PC-3 (cell line): Measurements from ENCODE around the gene CCR9. TPM values are rescaled to one million over a fixed set of nuclear protein-coding genes. Genes with fewer than 3 reads are reported as not detected.

Experiments used
- ATAC-seq: fragments of 200-7000 bp; cut with Tn5 transposase; 2 replicates; pipeline ENCODE4 v1.9.1; 2020; ENCODE audit warnings: mild to moderate bottlenecking, moderate library complexity
- BruUV-seq: library from RNA; stranded (reverse); fragments of 400-500 nt; replicated peaks from 2 replicates; lab custom pipeline; 2021; lab: Mats Ljungman, UMichigan
- CTCF ChIA-PET: fragments of 300-600 bp; sonication (Branson Sonifier 250); formaldehyde crosslinking; loops from one replicate; lab custom pipeline; 2022; ENCODE audit warnings: antibody characterized with exemption; lab: Charles Lee
- POLR2A ChIA-PET: fragments of 300-600 bp; sonication (Branson Sonifier 250); formaldehyde crosslinking; loops from one replicate; lab custom pipeline; 2022; ENCODE audit warnings: antibody characterized with exemption; ENCODE audit not compliant: unreplicated experiment; lab: Charles Lee
- DNase-seq: peaks from one replicate; pipeline ENCODE4 v3.0.0-alpha.2; 2015
- H2AFZ ChIP-seq: fragments of 300-600 bp; sonication (generic); 2 replicates; pipeline ENCODE4 v1.6.0; 2016; ENCODE audit warnings: antibody characterized with exemption, low read length
- H3F3A ChIP-seq: fragments of 300-600 bp; sonication (generic); one replicate; pipeline ENCODE4 v1.6.0; 2017; ENCODE audit warnings: antibody characterized with exemption, low read length, control low read depth, mild to moderate bottlenecking; ENCODE audit not compliant: unreplicated experiment
- H3K27ac ChIP-seq: fragments of 300-600 bp; sonication (generic); 2 replicates; pipeline ENCODE4 v1.5.1; 2016; ENCODE audit warnings: mild to moderate bottlenecking, low read length
- H3K27me3 ChIP-seq: fragments of 300-600 bp; sonication (generic); 2 replicates; pipeline ENCODE4 v1.6.1; 2016; ENCODE audit warnings: low read length, mixed read lengths
- H3K36me3 ChIP-seq: fragments of 300-600 bp; sonication (generic); 2 replicates; pipeline ENCODE4 v1.6.1; 2016; ENCODE audit warnings: low read depth, mixed run types, low read length, mixed read lengths
- H3K4me1 ChIP-seq: fragments of 300-600 bp; sonication (generic); 2 replicates; pipeline ENCODE4 v1.5.1; 2016; ENCODE audit warnings: low read length; ENCODE audit not compliant: insufficient read depth
- H3K4me2 ChIP-seq: fragments of 300-600 bp; sonication (generic); 2 replicates; pipeline ENCODE4 v1.6.0; 2016; ENCODE audit warnings: low read length
- H3K4me3 ChIP-seq: fragments of 300-600 bp; sonication (generic); 2 replicates; pipeline ENCODE4 v1.5.1; 2016; ENCODE audit warnings: mild to moderate bottlenecking, low read length, mixed read lengths
- H3K79me2 ChIP-seq: fragments of 300-600 bp; sonication (generic); 2 replicates; pipeline ENCODE4 v1.6.1; 2017; ENCODE audit warnings: low read length, mixed read lengths
- H3K9ac ChIP-seq: fragments of 300-600 bp; sonication (generic); 2 replicates; pipeline ENCODE4 v1.6.0; 2016; ENCODE audit warnings: mild to moderate bottlenecking, low read length
- H3K9me2 ChIP-seq: fragments of 300-600 bp; sonication (generic); replicated peaks from 2 replicates; pipeline ENCODE4 v1.6.1; 2016; ENCODE audit warnings: mixed run types, low read length, mixed read lengths
- H3K9me3 ChIP-seq: fragments of 300-600 bp; sonication (generic); 2 replicates; pipeline ENCODE4 v1.6.1; 2016; ENCODE audit warnings: low read length, mixed read lengths
- H4K20me1 ChIP-seq: fragments of 300-600 bp; sonication (generic); 2 replicates; pipeline ENCODE4 v1.6.1; 2016; ENCODE audit warnings: low read length, mixed read lengths
- EZH2 ChIP-seq: fragments of 300-600 bp; sonication (generic); IDR thresholded peaks from one replicate; pipeline ENCODE4 v1.6.1; 2017; ENCODE audit warnings: antibody characterized with exemption, mild to moderate bottlenecking, low read length; ENCODE audit not compliant: unreplicated experiment
- EZH2phosphoT487 ChIP-seq: fragments of 300-600 bp; sonication (generic); IDR thresholded peaks from 2 replicates; pipeline ENCODE4 v1.6.1; 2018; ENCODE audit warnings: mild to moderate bottlenecking, antibody characterized with exemption, low read length, borderline replicate concordance
- intact Hi-C: fragments of 100-400 bp; cut with micrococcal nuclease; formaldehyde crosslinking; loops from 2 replicates; pipeline ENCODE4 v1.9.0; 2023
- total RNA-seq: library from RNA; depleted of rRNA; stranded (reverse); fragments of >200 nt; gene quantifications from 2 replicates; pipeline ENCODE4 v1.2.3, GENCODE V29; 2014
- TF ChIP-seq, protein P1 (sequence below): fragments of 300-600 bp; sonication (generic); conservative IDR thresholded peaks from 2 replicates; pipeline ENCODE4 v1.5.1; 2017; ENCODE audit warnings: antibody characterized with exemption, low read depth, mild to moderate bottlenecking, low read length

Gene CCR9
- total RNA-seq, 1 experiment from 2014 or later: not detected

DNA sequence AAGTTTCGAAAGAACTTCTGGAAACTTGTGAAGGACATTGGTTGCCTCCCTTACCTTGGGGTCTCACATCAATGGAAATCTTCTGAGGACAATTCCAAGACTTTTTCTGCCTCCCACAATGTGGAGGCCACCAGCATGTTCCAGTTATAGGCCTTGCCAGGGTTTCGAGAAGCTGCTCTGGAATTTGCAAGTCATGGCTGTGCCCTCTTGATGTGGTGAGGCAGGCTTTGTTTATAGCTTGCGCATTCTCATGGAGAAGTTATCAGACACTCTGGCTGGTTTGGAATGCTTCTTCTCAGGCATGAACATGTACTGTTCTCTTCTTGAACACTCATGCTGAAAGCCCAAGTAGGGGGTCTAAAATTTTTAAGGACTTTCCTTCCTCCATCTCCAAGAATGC lies 61.0 kb downstream of the CCR9 start:
- no peaks in the 10 kb centered on the region for H3K27me3 ChIP-seq
- H3K9me2 ChIP-seq: no peaks in the 10 kb centered on the region
- CTCF ChIA-PET: no interaction called here
- H3F3A ChIP-seq: no peaks in the 10 kb centered on the region
- peaks cover 30% of the 10 kb centered on the region; the same call in 1 of the 2 replicates for H3K36me3 ChIP-seq
- H3K4me2 ChIP-seq: no peak overlapping the region
- no peaks in the 10 kb centered on the region for H3K79me2 ChIP-seq
- no peak overlapping the region for H3K9ac ChIP-seq
- POLR2A ChIA-PET: no interaction called here
- H3K27ac ChIP-seq: no peak overlapping the region
- H3K4me1 ChIP-seq: peaks cover 14% of the 10 kb centered on the region
- intact Hi-C loops: loop anchor here (5.0 kb wide), 1 partner anchor 40 kb away; no protein-coding TSS in a partner anchor
- BruUV-seq: no TSS peak
- ATAC-seq (no peak), DNase-seq (no peak)
- no peak overlapping the region for H2AFZ ChIP-seq
- H3K4me3 ChIP-seq: no peak overlapping the region
- TF ChIP-seq, protein P1, sequence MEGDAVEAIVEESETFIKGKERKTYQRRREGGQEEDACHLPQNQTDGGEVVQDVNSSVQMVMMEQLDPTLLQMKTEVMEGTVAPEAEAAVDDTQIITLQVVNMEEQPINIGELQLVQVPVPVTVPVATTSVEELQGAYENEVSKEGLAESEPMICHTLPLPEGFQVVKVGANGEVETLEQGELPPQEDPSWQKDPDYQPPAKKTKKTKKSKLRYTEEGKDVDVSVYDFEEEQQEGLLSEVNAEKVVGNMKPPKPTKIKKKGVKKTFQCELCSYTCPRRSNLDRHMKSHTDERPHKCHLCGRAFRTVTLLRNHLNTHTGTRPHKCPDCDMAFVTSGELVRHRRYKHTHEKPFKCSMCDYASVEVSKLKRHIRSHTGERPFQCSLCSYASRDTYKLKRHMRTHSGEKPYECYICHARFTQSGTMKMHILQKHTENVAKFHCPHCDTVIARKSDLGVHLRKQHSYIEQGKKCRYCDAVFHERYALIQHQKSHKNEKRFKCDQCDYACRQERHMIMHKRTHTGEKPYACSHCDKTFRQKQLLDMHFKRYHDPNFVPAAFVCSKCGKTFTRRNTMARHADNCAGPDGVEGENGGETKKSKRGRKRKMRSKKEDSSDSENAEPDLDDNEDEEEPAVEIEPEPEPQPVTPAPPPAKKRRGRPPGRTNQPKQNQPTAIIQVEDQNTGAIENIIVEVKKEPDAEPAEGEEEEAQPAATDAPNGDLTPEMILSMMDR: no peak
- TF ChIP-seq EZH2 (no peak), EZH2phosphoT487 (no peak)
- no peaks in the 10 kb centered on the region for H4K20me1 ChIP-seq
- H3K9me3 ChIP-seq: no peaks in the 10 kb centered on the region

GRCh38 chr3:45948311-45948781 lies 62.0 kb downstream of the CCR9 start:
- intact Hi-C loops: loop anchor here (5.0 kb wide), 1 partner anchor 39 kb away; no protein-coding TSS in a partner anchor
- H3K4me3 ChIP-seq: no peak overlapping the region
- H4K20me1 ChIP-seq: no peaks in the 10 kb centered on the region
- no peak overlapping the region for H3K27ac ChIP-seq
- no peak overlapping the region for H2AFZ ChIP-seq
- ATAC-seq (peak; percentile 89), DNase-seq (peak; percentile 11)
- no peaks in the 10 kb centered on the region for H3K27me3 ChIP-seq
- peaks cover 14% of the 10 kb centered on the region for H3K4me1 ChIP-seq
- no peaks in the 10 kb centered on the region for H3K9me3 ChIP-seq
- CTCF ChIA-PET: no interaction called here
- no peaks in the 10 kb centered on the region for H3K79me2 ChIP-seq
- no TSS peak for BruUV-seq
- H3K4me2 ChIP-seq: no peak overlapping the region
- H3K36me3 ChIP-seq: peaks cover 30% of the 10 kb centered on the region; the same call in 1 of the 2 replicates
- no peaks in the 10 kb centered on the region for H3F3A ChIP-seq
- H3K9ac ChIP-seq: no peak overlapping the region
- POLR2A ChIA-PET: no interaction called here
- TF ChIP-seq EZH2 (no peak), EZH2phosphoT487 (no peak)
- TF ChIP-seq, protein P1: no peak
- no peaks in the 10 kb centered on the region for H3K9me2 ChIP-seq

DNA sequence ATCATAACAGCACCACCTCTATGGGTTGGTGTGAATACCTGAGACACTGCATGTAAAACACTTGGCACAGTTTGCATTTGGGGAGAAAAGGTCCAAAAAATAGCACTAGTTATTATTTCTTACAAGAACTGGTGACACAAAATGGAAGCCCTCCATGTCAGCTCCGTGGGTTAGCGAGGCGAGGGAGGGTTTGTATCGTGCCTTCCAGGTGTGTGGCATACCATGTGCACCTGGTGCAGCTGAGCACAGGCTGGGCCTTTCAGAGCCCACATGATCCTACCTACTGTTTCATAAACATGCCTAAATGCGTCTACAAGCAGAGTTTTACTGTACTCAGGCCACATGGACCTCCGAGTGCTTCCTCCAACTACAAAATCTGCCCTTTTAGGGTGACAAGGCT lies 62.5 kb downstream of the CCR9 start:
- H3K79me2 ChIP-seq: no peaks in the 10 kb centered on the region
- no peaks in the 10 kb centered on the region for H3K9me3 ChIP-seq
- ATAC-seq (no peak), DNase-seq (no peak)
- no peaks in the 10 kb centered on the region for H3K27me3 ChIP-seq
- ChIA-PET POLR2A (no interaction called here), CTCF (no interaction called here)
- H3K27ac ChIP-seq: no peak overlapping the region
- H3K36me3 ChIP-seq: peaks cover 35% of the 10 kb centered on the region; the same call in 1 of the 2 replicates
- no peaks in the 10 kb centered on the region for H4K20me1 ChIP-seq
- intact Hi-C loops: loop anchor here (5.0 kb wide), 1 partner anchor 38 kb away; no protein-coding TSS in a partner anchor
- no peak overlapping the region for H2AFZ ChIP-seq
- H3K4me3 ChIP-seq: no peak overlapping the region
- no TSS peak for BruUV-seq
- H3K4me1 ChIP-seq: peaks cover 9% of the 10 kb centered on the region
- no peaks in the 10 kb centered on the region for H3F3A ChIP-seq
- no peak overlapping the region for H3K4me2 ChIP-seq
- no peak overlapping the region for H3K9ac ChIP-seq
- no peak for TF ChIP-seq EZH2
- TF ChIP-seq, protein P1: no peak
- no peak for TF ChIP-seq EZH2phosphoT487
- H3K9me2 ChIP-seq: no peaks in the 10 kb centered on the region
